NCI-H2029 (cell line): ENCODE data around the gene TLE3.

Experiments used
- DNase-seq: peaks from one replicate; lab custom pipeline; 2025; lab: John Stamatoyannopoulos, UW

Gene TLE3

GRCh38 chr15:70048198-70048565 is 49.5 kb downstream of the TLE3 start:
- no peak for DNase-seq

- DNase-seq, result no peak
Measured at GRCh38 chr15:70047386-70048197, 50.1 kb downstream of the TLE3 start.

GRCh38 chr15:70046679-70047369 is 50.9 kb downstream of the TLE3 start:
- no peak for DNase-seq

- no peak for DNase-seq
Measured at GRCh38 chr15:70045045-70045444, 52.7 kb downstream of the TLE3 start.

- no peak for DNase-seq
Measured at GRCh38 chr15:70044168-70044567, 53.5 kb downstream of the TLE3 start.

GRCh38 chr15:70043590-70043989 is 54.1 kb downstream of the TLE3 start:
- no peak for DNase-seq

GRCh38 chr15:70042553-70043214 is 55.0 kb downstream of the TLE3 start:
- DNase-seq, result no peak

- DNase-seq, result no peak
Measured at GRCh38 chr15:70039917-70040316, 57.8 kb downstream of the TLE3 start.

- no peak for DNase-seq
Measured at GRCh38 chr15:70038730-70039392, 58.9 kb downstream of the TLE3 start.

- no peak for DNase-seq
Measured at GRCh38 chr15:70037292-70037640, 60.5 kb downstream of the TLE3 start.

GRCh38 chr15:70036585-70037291 is 61.0 kb downstream of the TLE3 start:
- DNase-seq, result peak; percentile 59

GRCh38 chr15:70035719-70036077 is 62.0 kb downstream of the TLE3 start:
- no peak for DNase-seq

GRCh38 chr15:70035051-70035718 is 62.5 kb downstream of the TLE3 start:
- no peak for DNase-seq

GRCh38 chr15:70034596-70034995 is 63.1 kb downstream of the TLE3 start:
- no peak for DNase-seq

- DNase-seq, result no peak
Measured at GRCh38 chr15:70034141-70034540, 63.6 kb downstream of the TLE3 start.

- no peak for DNase-seq
Measured at GRCh38 chr15:70033529-70034140, 64.1 kb downstream of the TLE3 start.

GRCh38 chr15:70033109-70033508 is 64.6 kb downstream of the TLE3 start:
- no peak for DNase-seq

GRCh38 chr15:70032509-70032908 is 65.2 kb downstream of the TLE3 start:
- no peak for DNase-seq

- no peak for DNase-seq
Measured at GRCh38 chr15:70031713-70032112, 66.0 kb downstream of the TLE3 start.

- DNase-seq, result no peak
Measured at GRCh38 chr15:70031261-70031660, 66.5 kb downstream of the TLE3 start.

- DNase-seq, result no peak
Measured at GRCh38 chr15:70030851-70031250, 66.9 kb downstream of the TLE3 start.
